Neural cell (in vitro differentiated cells): ENCODE results near the gene CYCS. TPM values are rescaled to one million over a fixed set of nuclear protein-coding genes. Genes with fewer than 3 reads are reported as not detected.

ENCODE experiments used
- H2AFZ ChIP-seq: fragments of 200-600, 300-800 bp; sonication (generic), shearing (Covaris generic); 2 replicates; pipeline ENCODE4 v1.6.0; 2014; ENCODE audit warnings: low read depth, mild to moderate bottlenecking, antibody characterized with exemption, low read length, moderate library complexity
- H3F3A ChIP-seq: fragments of 200-600 bp; shearing (Covaris generic); 2 replicates; pipeline ENCODE4 v1.6.1; 2016; ENCODE audit warnings: mild to moderate bottlenecking, moderate library complexity, mixed read lengths, antibody characterized with exemption, low read length; ENCODE audit not compliant: insufficient read depth, poor library complexity, severe bottlenecking
- H3K27ac ChIP-seq: fragments of 200-600, 300-800 bp; sonication (generic), shearing (Covaris generic); 2 replicates; pipeline ENCODE4 v1.5.1; 2014; ENCODE audit warnings: mild to moderate bottlenecking, low read length, moderate library complexity
- H3K27me3 ChIP-seq: fragments of 300-800, 200-600 bp; sonication (generic), shearing (Covaris generic); 2 replicates; pipeline ENCODE4 v1.6.0; 2014; ENCODE audit warnings: mild to moderate bottlenecking, low read depth, low read length, moderate library complexity; ENCODE audit not compliant: insufficient read depth
- H3K36me3 ChIP-seq: fragments of 300-800, 200-600 bp; sonication (generic), shearing (Covaris generic); 2 replicates; pipeline ENCODE4 v1.5.1; 2014; ENCODE audit warnings: mild to moderate bottlenecking, antibody characterized with exemption, low read length, moderate library complexity; ENCODE audit not compliant: insufficient read depth
- H3K4me2 ChIP-seq: fragments of 300-800, 200-600 bp; sonication (generic), shearing (Covaris generic); 2 replicates; pipeline ENCODE4 v1.6.0; 2014; ENCODE audit warnings: mild to moderate bottlenecking, low read length
- H3K4me3 ChIP-seq: fragments of 300-800, 200-600 bp; sonication (generic), shearing (Covaris generic); 2 replicates; pipeline ENCODE4 v1.5.1; 2014; ENCODE audit warnings: mild to moderate bottlenecking, low read length, moderate library complexity
- H3K79me2 ChIP-seq: fragments of 200-600 bp; shearing (Covaris generic); replicated peaks from 2 replicates; pipeline ENCODE4 v1.6.0; 2014; ENCODE audit warnings: mild to moderate bottlenecking, low read length, moderate library complexity; ENCODE audit not compliant: insufficient read depth
- H3K9ac ChIP-seq: fragments of 300-800, 200-600 bp; sonication (generic), shearing (Covaris generic); 2 replicates; pipeline ENCODE4 v1.6.1; 2016; ENCODE audit warnings: mild to moderate bottlenecking, low read length, mixed read lengths
- H3K9me2 ChIP-seq: fragments of 200-600 bp; shearing (Covaris generic); 2 replicates; pipeline ENCODE4 v1.6.1; 2016; ENCODE audit warnings: mild to moderate bottlenecking, low read length, mixed read lengths; ENCODE audit not compliant: insufficient read depth
- H3K9me3 ChIP-seq: fragments of 200-600, 300-800 bp; sonication (generic), shearing (Covaris generic); 2 replicates; pipeline ENCODE4 v1.6.1; 2016; ENCODE audit warnings: mild to moderate bottlenecking, mixed run types, low read length, moderate library complexity, mixed read lengths
- H4K20me1 ChIP-seq: fragments of 200-600 bp; shearing (Covaris generic); 2 replicates; pipeline ENCODE4 v1.6.1; 2016; ENCODE audit warnings: mild to moderate bottlenecking, mixed run types; ENCODE audit not compliant: insufficient read depth
- CTCF ChIP-seq: fragments of 450-650 bp; IDR thresholded peaks from 2 replicates; pipeline ENCODE4 v1.5.1; 2014; ENCODE audit warnings: antibody characterized with exemption, mild to moderate bottlenecking, moderate library complexity; ENCODE audit not compliant: poor library complexity, severe bottlenecking
- EP300 ChIP-seq: fragments of 450-650 bp; conservative IDR thresholded peaks from 2 replicates; pipeline ENCODE4 v1.6.1; 2014; ENCODE audit warnings: antibody characterized with exemption, mild to moderate bottlenecking, moderate library complexity; ENCODE audit not compliant: poor library complexity, severe bottlenecking
- EZH2 ChIP-seq: fragments of 200-600, 300-800 bp; shearing (Covaris generic), sonication (generic); IDR thresholded peaks from 2 replicates; pipeline ENCODE4 v1.6.1; 2014; ENCODE audit warnings: antibody characterized with exemption, low read length, borderline replicate concordance, mild to moderate bottlenecking; ENCODE audit not compliant: insufficient read depth, poor library complexity, severe bottlenecking
- MXI1 ChIP-seq: fragments of 450-650 bp; conservative IDR thresholded peaks from 2 replicates; pipeline ENCODE4 v1.6.1; 2014; ENCODE audit warnings: antibody characterized with exemption, mild to moderate bottlenecking; ENCODE audit not compliant: poor library complexity, severe bottlenecking
- POLR2AphosphoS5 ChIP-seq: IDR thresholded peaks from 2 replicates; pipeline ENCODE4 v1.6.1; 2012
- RAD21 ChIP-seq: fragments of 450-650 bp; conservative IDR thresholded peaks from 2 replicates; pipeline ENCODE4 v1.6.1; 2014; ENCODE audit warnings: antibody characterized with exemption, mild to moderate bottlenecking, moderate library complexity
- REST ChIP-seq: IDR thresholded peaks from 2 replicates; pipeline ENCODE4 v1.6.1; 2012; ENCODE audit warnings: borderline replicate concordance
- SMC3 ChIP-seq: fragments of 450-650 bp; conservative IDR thresholded peaks from 2 replicates; pipeline ENCODE4 v1.6.1; 2014; ENCODE audit warnings: antibody characterized with exemption, mild to moderate bottlenecking, moderate library complexity; ENCODE audit not compliant: poor library complexity
- TAF1 ChIP-seq: IDR thresholded peaks from 2 replicates; pipeline ENCODE4 v1.6.1; 2012; ENCODE audit warnings: low read depth
- polyA plus RNA-seq: library from polyadenylated mRNA; depleted of rRNA; stranded (reverse); fragments of >200 nt; gene quantifications from 2 replicates; pipeline ENCODE4 v1.2.3, GENCODE V29; 2014

Gene CYCS
- polyA plus RNA-seq, 1 donor from 2014 or later: 198 TPM

GRCh38 chr7:25122373-25122772, 2.7 kb downstream of the CYCS start:
- Histone ChIP-seq H3F3A (no peaks in the 10 kb centered on the region), H3K4me2 (no peak overlapping the region), H3K9me3 (no peaks in the 10 kb centered on the region), H3K9me2 (no peaks in the 10 kb centered on the region), H4K20me1 (no peaks in the 10 kb centered on the region), H3K79me2 (peaks cover 11% of the 10 kb centered on the region), H3K9ac (no peak overlapping the region), H3K36me3 (no peaks in the 10 kb centered on the region), H2AFZ (no peak overlapping the region), H3K27me3 (no peaks in the 10 kb centered on the region), H3K4me3 (no peak overlapping the region), H3K27ac (no peak overlapping the region)
- TF ChIP-seq POLR2AphosphoS5 (no peak), RAD21 (no peak), SMC3 (no peak)

- H3K9ac ChIP-seq: no peak overlapping the region
- H3K36me3 ChIP-seq: no peaks in the 10 kb centered on the region
- no peaks in the 10 kb centered on the region for H3K9me3 ChIP-seq
- no peaks in the 10 kb centered on the region for H4K20me1 ChIP-seq
- peaks cover 11% of the 10 kb centered on the region for H3K79me2 ChIP-seq
- H3K27ac ChIP-seq: no peak overlapping the region
- no peak overlapping the region for H3K4me2 ChIP-seq
- no peak for TF ChIP-seq MXI1
- no peak for TF ChIP-seq RAD21
- no peak for TF ChIP-seq CTCF
- no peak for TF ChIP-seq TAF1
- no peak for TF ChIP-seq REST
- TF ChIP-seq EP300: no peak
- TF ChIP-seq POLR2AphosphoS5: no peak
- no peak for TF ChIP-seq SMC3
- no peak for TF ChIP-seq EZH2
- H3K27me3 ChIP-seq: no peaks in the 10 kb centered on the region
- H3K9me2 ChIP-seq: no peaks in the 10 kb centered on the region
- no peaks in the 10 kb centered on the region for H3F3A ChIP-seq
- H2AFZ ChIP-seq: no peak overlapping the region
- no peak overlapping the region for H3K4me3 ChIP-seq
Observed at GRCh38 chr7:25121599-25121998, 3.5 kb downstream of the CYCS start.

GRCh38 chr7:25119102-25119501, 6.0 kb downstream of the CYCS start:
- TF ChIP-seq RAD21 (no peak), TAF1 (no peak), EZH2 (no peak), EP300 (no peak), REST (no peak), POLR2AphosphoS5 (no peak), MXI1 (no peak), CTCF (no peak), SMC3 (no peak)
- H2AFZ ChIP-seq: no peak overlapping the region
- H3K79me2 ChIP-seq: peaks cover 5% of the 10 kb centered on the region
- H3K36me3 ChIP-seq: no peaks in the 10 kb centered on the region
- no peaks in the 10 kb centered on the region for H3K27me3 ChIP-seq
- H3F3A ChIP-seq: no peaks in the 10 kb centered on the region
- no peak overlapping the region for H3K9ac ChIP-seq
- H3K27ac ChIP-seq: no peak overlapping the region
- H3K4me3 ChIP-seq: no peak overlapping the region
- no peak overlapping the region for H3K4me2 ChIP-seq
- no peaks in the 10 kb centered on the region for H3K9me3 ChIP-seq
- no peaks in the 10 kb centered on the region for H3K9me2 ChIP-seq
- H4K20me1 ChIP-seq: no peaks in the 10 kb centered on the region
